Measurements from ENCODE around the gene ST6GALNAC5.

Gene ST6GALNAC5

DNA sequence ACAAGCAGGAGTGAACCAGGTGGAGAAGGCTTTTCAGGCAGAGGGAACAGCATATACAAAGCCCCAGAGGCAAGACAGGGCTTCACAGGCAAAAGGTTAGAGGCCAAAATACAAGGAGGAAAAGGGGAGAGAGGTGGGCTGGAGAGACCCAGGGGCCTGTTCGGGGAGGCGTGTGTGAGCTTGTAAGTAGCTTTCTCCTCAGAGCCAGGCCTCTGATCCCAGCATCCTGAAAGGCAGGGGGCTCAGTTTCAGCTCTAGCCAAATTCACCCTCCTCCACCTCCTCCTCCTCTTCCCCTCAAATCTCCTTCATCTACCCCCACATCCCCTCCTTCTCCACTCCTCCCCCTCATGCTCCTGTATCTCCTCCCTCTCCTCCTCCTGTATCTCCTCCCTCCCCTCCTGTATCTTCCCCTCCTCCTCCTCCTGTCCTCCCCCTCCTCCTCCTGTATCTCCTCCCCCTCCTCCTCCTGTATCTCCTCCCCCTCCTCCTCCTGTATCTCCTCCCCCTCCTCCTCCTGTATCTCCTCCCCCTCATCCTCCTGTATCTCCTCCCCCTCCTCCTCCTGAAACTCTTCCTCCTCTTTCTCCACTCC, 148.6 kb downstream of the ST6GALNAC5 start:
- TF ChIP-seq ZBTB7A (IDR thresholded peaks at IDR 0.05; ENCODE audit: low read depth) (no peak), NFIC (IDR thresholded peaks at IDR 0.05) (no peak), FOXM1 (IDR thresholded peaks at IDR 0.05; ENCODE audit: borderline replicate concordance, low read depth) (no peak), TEAD4 (IDR thresholded peaks at IDR 0.05) (no peak), TAF1 (IDR thresholded peaks at IDR 0.05; ENCODE audit: low read depth) (no peak), TCF12 (IDR thresholded peaks at IDR 0.05; ENCODE audit: low read depth) (no peak), CEBPB (IDR thresholded peaks at IDR 0.05) (no peak), RAD21 (IDR thresholded peaks at IDR 0.05; ENCODE audit: low read depth) (no peak)
- TF ChIP-seq, protein P1, sequence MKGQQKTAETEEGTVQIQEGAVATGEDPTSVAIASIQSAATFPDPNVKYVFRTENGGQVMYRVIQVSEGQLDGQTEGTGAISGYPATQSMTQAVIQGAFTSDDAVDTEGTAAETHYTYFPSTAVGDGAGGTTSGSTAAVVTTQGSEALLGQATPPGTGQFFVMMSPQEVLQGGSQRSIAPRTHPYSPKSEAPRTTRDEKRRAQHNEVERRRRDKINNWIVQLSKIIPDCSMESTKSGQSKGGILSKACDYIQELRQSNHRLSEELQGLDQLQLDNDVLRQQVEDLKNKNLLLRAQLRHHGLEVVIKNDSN (IDR thresholded peaks at IDR 0.05) = no peak

GRCh38 chr1:77016386-77016985, 149.2 kb downstream of the ST6GALNAC5 start:
- TF ChIP-seq TCF12 (IDR thresholded peaks at IDR 0.05; ENCODE audit: low read depth) = no peak
- no peak for TF ChIP-seq TEAD4 (IDR thresholded peaks at IDR 0.05)
- no peak for TF ChIP-seq TAF1 (IDR thresholded peaks at IDR 0.05; ENCODE audit: low read depth)
- no peak for TF ChIP-seq CREB1 (IDR thresholded peaks at IDR 0.05; ENCODE audit: low read depth)
- TF ChIP-seq YY1 (IDR thresholded peaks at IDR 0.05; ENCODE audit: low read depth) = no peak
- no peak for TF ChIP-seq EGR1 (IDR thresholded peaks at IDR 0.05)

DNA sequence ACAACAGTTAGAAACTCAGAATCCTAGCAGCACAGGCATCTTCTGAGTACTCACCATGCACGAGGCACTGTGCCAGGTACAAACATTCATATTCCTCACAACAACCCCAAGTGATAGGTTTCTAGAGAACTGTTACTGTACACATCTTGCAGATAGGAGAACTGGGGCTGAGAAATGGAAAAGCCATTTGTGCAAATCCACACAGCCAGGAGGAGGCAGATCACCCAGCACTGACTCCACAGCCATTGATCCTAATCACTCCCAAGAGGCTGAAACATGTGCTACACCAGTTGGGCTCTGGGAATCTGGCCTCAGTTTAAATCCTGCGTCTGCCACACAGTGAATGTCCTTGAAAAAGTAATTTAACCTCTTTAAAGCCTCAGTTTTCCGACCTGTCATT, 151.0 kb downstream of the ST6GALNAC5 start:
- TF ChIP-seq, protein P2, sequence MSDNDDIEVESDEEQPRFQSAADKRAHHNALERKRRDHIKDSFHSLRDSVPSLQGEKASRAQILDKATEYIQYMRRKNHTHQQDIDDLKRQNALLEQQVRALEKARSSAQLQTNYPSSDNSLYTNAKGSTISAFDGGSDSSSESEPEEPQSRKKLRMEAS (IDR thresholded peaks at IDR 0.05) = no peak
- TF ChIP-seq EGR1 (IDR thresholded peaks at IDR 0.05) (no peak), CREB1 (IDR thresholded peaks at IDR 0.05; ENCODE audit: low read depth) (no peak), TAF1 (IDR thresholded peaks at IDR 0.05; ENCODE audit: low read depth) (no peak), NFIC (IDR thresholded peaks at IDR 0.05) (no peak), TEAD4 (IDR thresholded peaks at IDR 0.05) (no peak), EP300 (IDR thresholded peaks at IDR 0.05; ENCODE audit: borderline replicate concordance) (no peak), REST (IDR thresholded peaks at IDR 0.05; ENCODE audit: low read depth) (no peak), RAD21 (IDR thresholded peaks at IDR 0.05; ENCODE audit: low read depth) (no peak), YY1 (IDR thresholded peaks at IDR 0.05; ENCODE audit: low read depth) (no peak), TCF12 (IDR thresholded peaks at IDR 0.05; ENCODE audit: low read depth) (no peak)
- TF ChIP-seq, protein P1 (IDR thresholded peaks at IDR 0.05) = no peak

DNA sequence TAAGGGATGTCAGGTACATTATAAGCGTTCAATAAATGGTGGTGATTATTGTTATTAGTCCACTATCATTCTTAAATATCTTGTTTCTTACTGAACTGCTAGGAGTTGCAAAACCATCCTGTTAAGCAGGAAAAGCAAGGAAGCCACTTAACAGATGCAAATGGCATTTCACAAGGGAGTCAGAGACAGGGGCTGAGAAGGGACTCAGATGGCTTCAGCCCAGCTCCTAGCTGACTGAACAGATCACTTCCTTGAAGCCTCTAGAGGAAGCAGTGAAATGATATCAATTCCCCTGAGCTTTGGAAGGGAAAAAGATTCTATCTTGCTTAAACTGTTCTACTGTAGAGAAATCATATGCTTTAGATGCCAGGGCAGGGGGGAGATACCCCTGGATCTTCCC, 151.5 kb downstream of the ST6GALNAC5 start:
- TF ChIP-seq TAF1 (IDR thresholded peaks at IDR 0.05; ENCODE audit: low read depth) (no peak), CEBPB (IDR thresholded peaks at IDR 0.05) (no peak), TCF12 (IDR thresholded peaks at IDR 0.05; ENCODE audit: low read depth) (no peak), RAD21 (IDR thresholded peaks at IDR 0.05; ENCODE audit: low read depth) (no peak), CREB1 (IDR thresholded peaks at IDR 0.05; ENCODE audit: low read depth) (no peak), TEAD4 (IDR thresholded peaks at IDR 0.05) (no peak)
- TF ChIP-seq, protein P2 (IDR thresholded peaks at IDR 0.05) = no peak
- TF ChIP-seq, protein P1 (IDR thresholded peaks at IDR 0.05) = no peak

- TF ChIP-seq YY1 (IDR thresholded peaks at IDR 0.05; ENCODE audit: low read depth) = no peak
- TF ChIP-seq CEBPB (IDR thresholded peaks at IDR 0.05) = no peak
- TF ChIP-seq ZBTB7A (IDR thresholded peaks at IDR 0.05; ENCODE audit: low read depth) = no peak
- TF ChIP-seq EP300 (IDR thresholded peaks at IDR 0.05; ENCODE audit: borderline replicate concordance) = no peak
- no peak for TF ChIP-seq TAF1 (IDR thresholded peaks at IDR 0.05; ENCODE audit: low read depth)
- no peak for TF ChIP-seq TEAD4 (IDR thresholded peaks at IDR 0.05)
- no peak for TF ChIP-seq RAD21 (IDR thresholded peaks at IDR 0.05; ENCODE audit: low read depth)
- TF ChIP-seq REST (IDR thresholded peaks at IDR 0.05; ENCODE audit: low read depth) = no peak
- TF ChIP-seq CREB1 (IDR thresholded peaks at IDR 0.05; ENCODE audit: low read depth) = no peak
- no peak for TF ChIP-seq TCF12 (IDR thresholded peaks at IDR 0.05; ENCODE audit: low read depth)
- TF ChIP-seq NFIC (IDR thresholded peaks at IDR 0.05) = no peak
Observed at GRCh38 chr1:77021732-77022131, 154.5 kb downstream of the ST6GALNAC5 start.

All from Ishikawa (cell line).